Measurements from ENCODE around the gene KRTAP19-3. TPM values are rescaled to one million over a fixed set of nuclear protein-coding genes. Genes with fewer than 3 reads are reported as not detected.

The KRTAP19-3 gene
- total and polyA plus RNA-seq, 2 of the 8 experiments (the other 6 are each of a cell fraction or from before 2014, with no cell fraction given) = not detected

- H3K36me3 ChIP-seq (ENCODE audit: control insufficient read depth in 2 of 4, insufficient read depth in 4 of 4, low read length in 3 of 4) = no peaks in the 10 kb centered on the region
- H3K4me3 ChIP-seq (ENCODE audit: extremely low read depth in 1 of 4, insufficient read depth in 2 of 4, low read depth in 3 of 4, low read length in 4 of 4) = no peak overlapping the region
- no peaks in the 10 kb centered on the region for H3K27me3 ChIP-seq (replicated peaks in 1 of 4; ENCODE audit: control insufficient read depth in 3 of 4, extremely low read depth in 1 of 4, insufficient read depth in 3 of 4, low read length in 3 of 4)
- no peak overlapping the region for H4K5ac ChIP-seq (ENCODE audit: insufficient read length, low read depth, low read length)
- no peak for TF ChIP-seq FOSL1 (IDR thresholded peaks at IDR 0.05; ENCODE audit: insufficient read depth, low read depth, low read length)
- peak in 2 of 3 experiments; percentile 38 to 43; a peak in 3 of 4 replicates for TF ChIP-seq CTCF (IDR thresholded peaks at IDR 0.05; ENCODE audit: control extremely low read depth in 1 of 3, insufficient read depth in 1 of 3, low read depth in 1 of 3, low read length in 3 of 3)
- TF ChIP-seq CBX8 (IDR thresholded peaks at IDR 0.05; ENCODE audit: borderline replicate concordance, low read depth, low read length) = no peak
- no peak for TF ChIP-seq NRF1 (IDR thresholded peaks at IDR 0.05; ENCODE audit: low read depth, low read length)
- no peak for TF ChIP-seq SRF (IDR thresholded peaks at IDR 0.05; ENCODE audit: low read depth, low read length)
- TF ChIP-seq RAD21 (IDR thresholded peaks at IDR 0.05 in 1 of 2, conservative IDR thresholded peaks at IDR 0.05 in 1 of 2; ENCODE audit: low read depth in 2 of 2, low read length in 2 of 2) = peak; percentile 58 to 71
- TF ChIP-seq USF2 (IDR thresholded peaks at IDR 0.05; ENCODE audit: low read length) = no peak
- TF ChIP-seq EP300 (IDR thresholded peaks at IDR 0.05; ENCODE audit: borderline replicate concordance in 1 of 2, low read depth in 2 of 2, low read length in 2 of 2) = no peak
- TF ChIP-seq ATF3 (IDR thresholded peaks at IDR 0.05; ENCODE audit: insufficient read depth, low read depth, low read length) = no peak
- H2BK5ac ChIP-seq (ENCODE audit: low read depth, low read length) = no peak overlapping the region
- H3K23me2 ChIP-seq (ENCODE audit: low read depth, low read length) = no peaks in the 10 kb centered on the region
- no peak for FAIRE-seq
- H2BK15ac ChIP-seq (ENCODE audit: low read length) = no peak overlapping the region
- no peak overlapping the region for H3K27ac ChIP-seq (ENCODE audit: low read depth, low read length)
- WGBS, 2 experiments (ENCODE audit: extremely low coverage in 1 of 2, insufficient coverage in 1 of 2, insufficient read length in 1 of 2, insufficient replicate concordance in 2 of 2, low coverage in 1 of 2, low lambda C conversion rate in 2 of 2, missing lambda C conversion rate in 1 of 2) = 93% methylated on average over 1 of the region's 1 CpG; no CpG with 5 or more reads in 1 of the 2 experiments
- no peaks in the 10 kb centered on the region for H3K79me1 ChIP-seq (ENCODE audit: low read depth, low read length)
- no peak overlapping the region for H2BK12ac ChIP-seq (ENCODE audit: low read depth, low read length)
- no peak overlapping the region for H2BK20ac ChIP-seq (ENCODE audit: low read length)
- no peak overlapping the region for H3K56ac ChIP-seq (replicated peaks; ENCODE audit: insufficient read length, low read depth, low read length)
- no peak for DNase-seq (ENCODE audit: low read depth in 1 of 2, low spot score in 2 of 2)
- H3K18ac ChIP-seq (ENCODE audit: extremely low read depth, low read length) = no peak overlapping the region
- H3K4ac ChIP-seq (replicated peaks; ENCODE audit: insufficient read length, low read depth, low read length) = no peak overlapping the region
- no peak overlapping the region for H4K8ac ChIP-seq (ENCODE audit: extremely low read depth, insufficient read depth, low read length)
- no peak overlapping the region for H2AFZ ChIP-seq (ENCODE audit: low read length)
- H4K91ac ChIP-seq (replicated peaks; ENCODE audit: insufficient read length, low read length) = no peak overlapping the region
- ChIA-PET CTCF (ENCODE audit: partially characterized antibody) (interaction anchor here (0.6 to 3.7 kb wide), 10 partner anchors 9 to 642 kb away, joined by 3 to 20 read pairs (median 3); partner anchors contain the start of genes KRTAP13-3 and KRTAP13-4), POLR2A (ENCODE audit: partially characterized antibody) (no interaction called here)
- H2AK5ac ChIP-seq (ENCODE audit: low read depth, low read length) = no peak overlapping the region
- H2BK120ac ChIP-seq (replicated peaks; ENCODE audit: low read depth, low read length) = no peak overlapping the region
- H3K9ac ChIP-seq (replicated peaks in 1 of 4; ENCODE audit: extremely low read depth in 1 of 4, low read depth in 3 of 4, low read length in 3 of 4) = no peak overlapping the region
- no peaks in the 10 kb centered on the region for H3K79me2 ChIP-seq (ENCODE audit: control insufficient read depth in 1 of 2, insufficient read depth in 2 of 2, low read length in 2 of 2)
- H3K9me3 ChIP-seq (ENCODE audit: insufficient read depth in 2 of 2, low read depth in 1 of 2, low read length in 1 of 2) = no peaks in the 10 kb centered on the region
- H3K14ac ChIP-seq (ENCODE audit: insufficient read length) = no peak overlapping the region
- no peaks in the 10 kb centered on the region; a peak in 3 of 7 replicates for H3K4me1 ChIP-seq (replicated peaks in 1 of 4; ENCODE audit: control insufficient read depth in 3 of 4, insufficient read depth in 4 of 4, low read length in 3 of 4)
- H3K23ac ChIP-seq (ENCODE audit: insufficient read length) = no peak overlapping the region
- H3K4me2 ChIP-seq (ENCODE audit: insufficient read depth in 1 of 2, low read depth in 2 of 2, low read length in 2 of 2) = no peak overlapping the region
- no peaks in the 10 kb centered on the region for H4K20me1 ChIP-seq (replicated peaks in 1 of 2; ENCODE audit: control insufficient read depth in 1 of 2, insufficient read depth in 2 of 2, low read length in 2 of 2)
Measured at GRCh38 chr21:30444204-30444603, 47.6 kb downstream of the KRTAP19-3 start.

Data from H1 (cell line).